Inflammatory macrophage treated with lipopolysaccharide for 4 hours (primary cell): ENCODE measurements around the gene GTSE1.

Experiments used
- DNase-seq: peaks from one replicate; pipeline ENCODE4 v3.0.0-alpha.2; 2020

Gene GTSE1

GRCh38 chr22:46329616-46330015 is 32.9 kb downstream of the GTSE1 start:
- DNase-seq, result no peak

- no peak for DNase-seq
Observed at GRCh38 chr22:46330426-46330825, 33.8 kb downstream of the GTSE1 start.

DNA sequence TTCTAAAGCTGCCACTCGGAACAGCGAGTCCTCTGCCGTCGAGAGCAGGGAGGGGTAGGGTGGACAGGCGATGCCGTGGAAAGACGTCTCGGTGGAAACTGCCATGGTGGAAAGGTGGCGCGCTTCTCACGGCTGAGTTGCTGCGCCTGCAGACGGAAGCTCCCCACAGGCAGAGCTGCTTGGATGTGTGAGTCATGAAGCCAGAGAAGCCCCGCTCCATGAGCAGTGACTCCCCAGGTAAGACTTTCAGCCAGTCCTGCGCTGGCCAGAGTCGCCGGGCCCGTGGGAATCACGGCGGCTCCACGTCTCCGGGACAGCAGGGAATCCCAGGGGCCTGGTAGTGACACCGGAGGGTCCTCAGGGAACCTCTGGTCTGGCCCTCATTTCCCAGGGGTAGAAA is 34.8 kb downstream of the GTSE1 start:
- DNase-seq, result no peak

GRCh38 chr22:46335201-46336118 is 38.8 kb downstream of the GTSE1 start, which contains the start of gene TRMU:
Gene TRMU, plus strand, starts transcription at chr22:46335714. Its CDS starts 51 bp downstream, at chr22:46335765.
- peak; percentile 91 for DNase-seq

DNA sequence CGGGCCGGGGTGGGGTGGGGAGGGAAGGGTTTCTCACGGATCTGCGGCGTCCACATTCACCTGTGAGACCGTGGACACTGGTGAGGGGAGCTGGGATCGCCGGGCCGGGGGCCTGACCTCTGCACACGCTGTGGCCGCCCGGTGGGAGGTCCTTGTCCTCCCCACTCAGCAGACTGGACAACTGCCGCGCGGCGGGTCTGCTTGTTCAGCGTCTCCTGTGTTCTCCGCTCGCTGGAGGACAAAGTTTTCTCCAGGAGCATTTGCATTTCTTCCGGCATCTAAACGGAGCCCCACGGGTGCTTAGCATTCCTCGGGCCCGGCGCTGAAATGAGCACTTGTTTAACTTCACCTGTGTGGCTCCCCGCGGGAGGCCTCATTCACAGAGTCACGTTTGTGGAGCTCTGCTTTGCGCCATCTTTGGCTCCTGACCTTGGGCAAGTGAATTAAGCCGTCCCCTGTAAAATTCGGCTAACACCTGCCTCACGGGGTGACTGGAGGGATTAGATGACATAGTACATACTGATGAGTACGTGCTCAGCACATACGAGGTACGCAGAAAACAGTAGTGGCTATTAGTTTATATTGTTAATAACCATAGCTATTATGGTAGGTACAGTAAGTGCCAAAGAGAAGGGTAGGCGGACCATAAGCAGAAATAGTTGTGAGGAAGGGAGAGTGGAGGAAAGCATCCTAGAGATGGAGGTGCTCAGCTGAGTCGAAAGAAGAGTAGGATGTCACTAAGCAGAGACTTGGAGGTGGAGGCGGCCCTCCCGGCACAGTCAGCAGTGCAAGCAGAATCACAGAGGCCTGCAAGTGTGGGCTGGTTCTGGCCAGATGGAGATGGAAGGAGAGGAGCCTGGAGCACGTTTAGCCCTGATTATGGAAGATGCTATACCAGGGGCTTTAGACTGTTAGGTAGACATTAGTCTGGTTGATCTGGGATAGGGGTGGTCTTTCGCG is 39.7 kb downstream of the GTSE1 start:
- DNase-seq, result peak; percentile 18

- no peak for DNase-seq
Observed at GRCh38 chr22:46337870-46338269, 41.2 kb downstream of the GTSE1 start.

- no peak for DNase-seq
Observed at GRCh38 chr22:46338636-46339035, 42.0 kb downstream of the GTSE1 start.

DNA sequence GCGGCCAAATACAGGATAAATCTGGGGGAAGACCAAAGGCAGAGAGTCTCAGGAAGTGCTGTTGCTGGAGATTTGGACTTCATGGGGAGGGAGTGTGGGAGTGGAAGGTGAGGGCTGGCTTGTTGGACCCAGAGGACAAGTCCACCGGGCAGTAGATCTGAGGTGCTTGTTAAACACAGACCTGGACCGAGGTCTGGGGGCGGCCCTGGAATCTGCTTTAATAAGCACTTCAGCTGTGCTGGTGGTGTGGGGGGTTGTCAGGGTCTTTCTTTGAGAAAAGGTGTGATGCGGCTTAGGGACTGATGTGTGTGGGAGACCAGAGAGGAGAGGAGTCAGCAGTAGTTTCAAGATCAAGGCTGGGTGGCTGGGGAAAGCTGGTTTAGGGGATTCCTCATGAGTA is 43.3 kb downstream of the GTSE1 start:
- DNase-seq, result no peak

DNA sequence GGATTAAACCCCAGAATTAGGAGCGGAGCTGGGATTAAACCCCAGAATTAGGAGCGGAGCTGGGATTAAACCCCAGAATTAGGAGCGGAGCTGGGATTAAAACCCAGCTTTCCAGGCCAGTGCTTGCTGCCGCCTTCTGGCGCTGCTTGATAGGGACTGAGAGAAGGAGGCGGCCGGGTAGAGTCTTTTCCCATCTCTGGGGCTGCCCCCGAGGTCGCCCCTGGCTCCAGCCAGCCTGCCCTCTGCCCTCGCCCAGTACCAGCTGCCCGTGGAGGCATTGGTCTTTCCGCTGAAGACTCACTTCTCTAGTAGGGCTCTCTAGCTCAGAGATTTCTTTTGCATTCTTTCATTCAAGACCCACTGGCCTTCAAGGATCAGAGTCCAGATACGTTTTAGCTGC is 44.0 kb downstream of the GTSE1 start:
- DNase-seq, result no peak

DNA sequence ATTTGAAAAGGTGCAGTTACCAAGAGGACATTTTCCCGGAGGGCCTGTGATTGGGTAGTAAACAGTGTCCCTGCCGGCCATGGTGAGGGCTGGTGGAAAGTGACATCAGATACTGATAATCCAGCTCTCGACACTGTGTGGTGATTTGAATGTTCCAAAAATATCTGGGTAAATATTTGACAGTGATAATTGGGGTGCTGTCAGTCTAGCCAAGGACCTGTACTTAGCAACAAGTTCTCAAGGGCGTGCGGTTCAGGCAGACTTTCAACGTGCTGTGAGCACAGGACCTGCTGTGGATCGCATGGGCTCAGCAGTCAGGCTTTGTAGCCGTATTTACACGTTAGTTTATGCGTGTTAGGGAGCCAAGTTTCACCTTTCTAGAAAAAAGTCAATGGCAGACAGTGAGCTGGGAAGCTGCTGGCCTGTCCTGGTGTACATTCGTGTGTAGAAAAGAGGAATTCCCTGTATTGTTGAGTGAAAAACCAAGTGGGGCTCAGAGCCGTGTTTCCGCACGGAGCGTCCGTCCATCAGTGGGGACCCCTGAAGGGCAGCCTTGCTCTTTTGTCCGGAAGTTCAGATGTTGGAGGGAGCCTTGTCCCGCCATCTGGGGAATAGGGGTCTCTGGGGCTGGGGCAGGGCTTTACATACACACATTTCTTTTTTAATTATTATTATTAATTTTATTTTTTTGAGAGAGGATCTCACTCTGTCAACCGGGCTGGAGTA is 50.2 kb downstream of the GTSE1 start:
- DNase-seq, result no peak

GRCh38 chr22:46347646-46348045 is 51.0 kb downstream of the GTSE1 start:
- DNase-seq, result no peak

DNA sequence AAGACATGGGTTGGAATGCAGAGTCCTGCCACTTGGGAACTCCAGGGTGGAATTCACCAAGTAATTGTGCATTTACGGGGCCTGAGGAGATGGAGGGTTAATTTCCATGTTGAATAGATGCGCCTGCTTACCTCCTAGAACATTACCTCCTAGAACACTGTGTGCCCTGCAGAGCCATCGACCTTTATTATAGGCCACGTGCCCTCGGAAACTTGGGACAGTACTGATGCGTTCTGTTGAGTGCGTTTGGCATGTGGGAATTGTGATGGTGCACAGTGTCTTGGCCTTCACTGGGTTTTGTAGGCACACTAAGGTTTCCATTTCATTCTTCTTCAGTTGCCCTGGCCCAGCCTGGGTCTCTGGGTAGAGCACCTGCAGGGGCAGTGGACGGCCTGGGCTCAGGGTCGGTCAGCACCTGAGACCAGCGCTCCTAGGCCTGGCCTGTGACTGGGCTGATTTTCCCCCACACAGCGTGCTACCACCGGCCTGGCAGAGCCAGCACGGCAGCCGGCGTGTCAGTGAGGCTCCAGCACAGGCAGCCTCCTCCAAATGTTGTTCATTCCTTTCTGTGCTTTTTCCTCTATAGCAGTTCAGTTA is 51.5 kb downstream of the GTSE1 start:
- no peak for DNase-seq

GRCh38 chr22:46349238-46349637 is 52.6 kb downstream of the GTSE1 start:
- no peak for DNase-seq

DNA sequence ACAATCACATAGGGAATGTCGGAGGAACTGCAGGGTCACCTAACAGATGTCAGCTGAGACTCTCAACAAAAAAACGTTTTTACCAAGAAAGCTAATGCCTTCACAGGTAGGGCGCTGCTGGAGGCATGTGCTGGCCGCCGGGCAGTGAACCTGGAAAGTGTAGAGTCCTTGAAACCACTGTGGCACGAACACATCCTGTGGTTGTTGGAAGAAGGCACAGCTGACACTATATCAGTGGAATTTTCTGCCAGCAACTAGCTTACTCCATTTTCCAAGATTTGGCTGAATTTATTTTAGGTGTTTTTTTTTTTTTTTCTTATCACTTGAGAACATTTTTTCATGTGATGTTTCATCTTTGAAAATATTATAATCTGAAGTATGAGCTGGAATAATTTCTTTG is 53.0 kb downstream of the GTSE1 start:
- DNase-seq, result no peak

DNA sequence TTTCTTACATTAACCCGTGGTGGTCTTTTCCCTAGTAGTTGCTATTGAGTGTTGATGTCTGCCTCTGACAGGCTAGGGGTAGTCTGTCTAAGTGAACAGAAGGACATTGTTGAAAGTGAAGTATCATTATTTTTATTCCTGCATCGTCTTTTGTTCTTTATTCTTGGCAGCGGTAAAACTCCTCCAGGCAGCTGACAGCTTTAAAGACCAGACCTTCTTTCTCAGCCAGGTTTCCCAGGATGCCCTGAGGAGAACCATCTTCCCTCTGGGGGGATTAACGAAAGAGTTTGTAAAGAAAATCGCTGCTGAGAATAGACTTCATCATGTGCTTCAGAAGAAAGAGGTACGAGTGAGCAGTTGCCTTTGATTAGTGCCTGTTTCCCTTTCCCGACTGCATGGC is 53.5 kb downstream of the GTSE1 start:
- DNase-seq, result no peak

- DNase-seq, result no peak
Observed at GRCh38 chr22:46350646-46351045, 54.0 kb downstream of the GTSE1 start.

DNA sequence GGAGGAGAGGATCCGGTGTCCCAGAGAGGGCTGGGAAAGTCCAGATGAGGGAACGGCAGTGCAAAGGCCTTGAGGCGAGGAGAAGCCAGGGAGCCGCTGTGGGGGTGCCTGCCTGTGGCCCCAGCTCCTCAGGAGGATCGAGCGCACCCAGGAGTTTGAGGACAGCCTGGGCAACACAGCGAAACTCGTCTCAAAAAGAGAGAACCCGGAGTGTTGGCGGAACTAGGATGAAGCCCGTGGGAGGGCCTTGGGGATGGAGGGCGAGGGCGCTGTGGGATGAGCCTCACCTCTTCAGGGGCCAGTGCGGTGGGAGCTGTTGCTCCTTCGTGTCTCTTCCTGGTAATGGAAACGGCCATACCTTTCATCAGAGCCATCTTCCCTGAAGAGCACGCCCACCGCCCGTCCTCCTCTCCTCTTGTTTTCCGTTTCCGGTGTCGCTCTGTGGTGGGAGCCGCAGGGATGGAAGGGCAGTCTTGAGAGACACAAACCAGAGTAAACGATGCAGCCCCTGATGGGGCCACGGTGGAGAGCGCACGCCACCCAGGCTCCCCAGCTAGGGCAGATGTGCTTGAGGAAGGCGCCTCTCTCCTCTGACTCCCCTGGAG is 54.6 kb downstream of the GTSE1 start:
- no peak for DNase-seq

GRCh38 chr22:46351767-46352166 is 55.1 kb downstream of the GTSE1 start:
- DNase-seq, result no peak

GRCh38 chr22:46352276-46352675 is 55.6 kb downstream of the GTSE1 start:
- no peak for DNase-seq

GRCh38 chr22:46352691-46353386 is 56.2 kb downstream of the GTSE1 start:
- DNase-seq, result no peak

DNA sequence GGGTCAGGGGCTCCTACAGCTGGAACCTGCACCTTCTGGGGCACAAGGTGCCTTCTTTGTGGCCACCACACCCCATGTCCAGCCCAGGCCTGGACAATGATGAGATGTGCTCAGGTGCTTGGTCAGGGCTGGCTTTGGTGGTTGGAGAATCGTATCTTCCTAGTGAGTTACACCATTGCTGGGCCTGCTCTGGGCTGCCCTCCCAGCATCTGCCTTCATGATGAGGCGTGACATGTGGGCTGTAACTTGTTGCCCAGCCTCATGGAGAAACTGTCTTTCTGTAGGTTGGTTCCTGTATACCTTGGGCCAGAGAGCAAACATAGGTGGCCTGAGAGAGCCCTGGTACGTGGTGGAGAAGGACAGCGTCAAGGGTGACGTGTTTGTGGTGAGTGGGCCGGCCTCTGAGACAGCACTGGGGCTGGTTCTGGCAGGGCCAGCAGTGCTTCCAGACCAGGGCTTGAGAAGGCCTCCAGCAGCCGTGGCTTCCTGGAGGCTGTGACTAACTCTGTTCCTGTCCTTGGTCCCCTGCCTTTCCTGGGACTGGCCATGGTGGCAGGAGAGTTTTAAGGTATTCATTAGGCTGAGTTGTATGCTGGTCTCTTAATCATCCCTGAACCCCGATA is 56.9 kb downstream of the GTSE1 start:
- no peak for DNase-seq
